K562 (cell line): ENCODE data around the gene PMVK. TPM values are rescaled to one million over a fixed set of nuclear protein-coding genes. Genes with fewer than 3 reads are reported as not detected.

ENCODE experiments used
- ARHGAP35 ChIP-seq: fragments of 450-650 bp; IDR thresholded peaks from 2 replicates; pipeline ENCODE4 v1.6.1; 2018; ENCODE audit not compliant: partially characterized antibody
- ATF4 ChIP-seq: fragments of 450-650 bp; formaldehyde crosslinking; IDR thresholded peaks from 2 replicates; pipeline ENCODE4 v1.4.0; 2022; ENCODE audit warnings: mild to moderate bottlenecking, moderate library complexity
- CHCHD3 ChIP-seq: fragments of 250-450 bp; sonication (Bioruptor Pico); IDR thresholded peaks from 2 replicates; pipeline ENCODE4 v2.1.2; 2022; ENCODE audit warnings: mild to moderate bottlenecking
- E2F8 ChIP-seq: fragments of 450-650 bp; IDR thresholded peaks from 2 replicates; pipeline ENCODE4 v1.7.1; 2018; ENCODE audit warnings: mild to moderate bottlenecking, low read depth; ENCODE audit not compliant: partially characterized antibody
- ETV1 ChIP-seq: fragments of 450-650 bp; conservative IDR thresholded peaks from 2 replicates; pipeline ENCODE4 v1.6.1; 2016; ENCODE audit warnings: missing genetic modification characterization, control low read depth, low read depth, missing compliant biosample characterization
- HBP1 ChIP-seq: fragments of 450-650 bp; formaldehyde crosslinking; IDR thresholded peaks from 2 replicates; pipeline ENCODE4 v1.4.0; 2022; ENCODE audit warnings: missing genetic modification characterization
- HDAC2 ChIP-seq: fragments of 450-650 bp; IDR thresholded peaks from 2 replicates; pipeline ENCODE4 v1.6.1; 2016; ENCODE audit warnings: mild to moderate bottlenecking
- HEY1 ChIP-seq: fragments of 250-450 bp; sonication (Bioruptor Pico); IDR thresholded peaks from 2 replicates; pipeline ENCODE4 v1.5.0; 2020; ENCODE audit warnings: mild to moderate bottlenecking, moderate library complexity, borderline replicate concordance
- LARP7 ChIP-seq: fragments of 450-650 bp; IDR thresholded peaks from 2 replicates; pipeline ENCODE4 v1.6.1; 2016
- LCOR ChIP-seq: sonication (generic); formaldehyde crosslinking; IDR thresholded peaks from 2 replicates; pipeline ENCODE4 v1.8.0; 2022; ENCODE audit warnings: mild to moderate bottlenecking, missing genetic modification reagents
- STAT5A ChIP-seq: IDR thresholded peaks from 2 replicates; pipeline ENCODE4 v1.6.1; 2012; ENCODE audit warnings: low read length, inconsistent platforms, borderline replicate concordance
- TCF3 ChIP-seq: sonication (generic); formaldehyde crosslinking; IDR thresholded peaks from 2 replicates; pipeline ENCODE4 v1.4.0; 2020; ENCODE audit warnings: mild to moderate bottlenecking, missing genetic modification reagents
- TFAP4 ChIP-seq: sonication (generic); formaldehyde crosslinking; IDR thresholded peaks from 2 replicates; pipeline ENCODE4 v1.8.0; 2022; ENCODE audit warnings: missing genetic modification reagents, mild to moderate bottlenecking, moderate library complexity, borderline replicate concordance
- polyA plus RNA-seq, 8 experiments: library from polyadenylated mRNA; depleted of rRNA in 4 of 8; stranded (reverse) in 5 of 8; unstranded in 3 of 8; fragments of >200 nt; fragmentation: Nextera tagmentation in 2 of 8; fragmentation: Illumina TruSeq in 1 of 8; extraction: Ambion mirVana in 2 of 8; extraction: Trizol in 1 of 8; gene quantifications; 2 replicates each; pipeline versions ENCODE4 v1.2.1 to v1.2.3, GENCODE V29; 2011 to 2014; ENCODE audit warnings: inconsistent platforms in 1 of 8, missing spikeins in 1 of 8
- total RNA-seq, 7 experiments: library from RNA; depleted of rRNA in 6 of 7; stranded (reverse); fragments of >200 nt in 6 of 7; fragmentation: Illumina TruSeq in 2 of 7; extraction: Trizol in 2 of 7; gene quantifications; 2 replicates each; pipeline versions ENCODE4 v1.2.1 to v1.2.3, GENCODE V29; 2011 to 2021; ENCODE audit warnings: low replicate concordance in 1 of 7

Gene PMVK
- total and polyA plus RNA-seq, 9 of the 15 experiments (the other 6 are each of a cell fraction or from before 2014, with no cell fraction given), result 1.1 to 15.3 (median 6.3) TPM

GRCh38 chr1:154955039-154955717 lies 18.7 kb upstream of the PMVK start (continued):
- peak; percentile 84 for TF ChIP-seq ETV1 (tag)
- no peak for TF ChIP-seq ATF4 (CRISPR knock-in tag)
- peak; percentile 30; the same call in 1 of the 2 replicates for TF ChIP-seq HDAC2
- TF ChIP-seq LARP7, result no peak
- TF ChIP-seq STAT5A, result no peak
- peak; percentile 34; the same call in 1 of the 2 replicates for TF ChIP-seq TCF3
- TF ChIP-seq E2F8, result no peak
- 0 out of 2 replicates have a peak, but pooled peaks have one; percentile 20 for TF ChIP-seq LCOR (CRISPR knock-in tag)
- no peak for TF ChIP-seq HBP1 (CRISPR knock-in tag)
- TF ChIP-seq TFAP4 (CRISPR knock-in tag), result peak; percentile 79
- TF ChIP-seq CHCHD3, result no peak
- TF ChIP-seq ARHGAP35, result peak; percentile 16
- no peak for TF ChIP-seq HEY1 (CRISPR knock-in tag)
